ENCODE results near the gene LEFTY2.
"Not testable (repeated sequence)": the region's sequence is repeated elsewhere in the genome, so short reads cannot be mapped to it uniquely, and the experiment has no call there.

The LEFTY2 gene

GRCh38 chr1:225899044-225899925, 41.7 kb downstream of the LEFTY2 start:
- DNase-seq (ENCODE audit: low spot score) = no peak

- no peak for DNase-seq (ENCODE audit: low spot score)
Measured at GRCh38 chr1:225897595-225898514, 43.2 kb downstream of the LEFTY2 start.

- no peak for DNase-seq (ENCODE audit: low spot score)
Measured at GRCh38 chr1:225896937-225897549, 44.0 kb downstream of the LEFTY2 start.

GRCh38 chr1:225896494-225896893, 44.5 kb downstream of the LEFTY2 start:
- no peak for DNase-seq (ENCODE audit: low spot score)

GRCh38 chr1:225892307-225892706, 48.7 kb downstream of the LEFTY2 start:
- no peak for DNase-seq (ENCODE audit: low spot score)

- DNase-seq (ENCODE audit: low spot score) = no peak
Measured at GRCh38 chr1:225891229-225891972, 49.6 kb downstream of the LEFTY2 start.

- DNase-seq (ENCODE audit: low spot score) = no peak
Measured at GRCh38 chr1:225890346-225891228, 50.4 kb downstream of the LEFTY2 start.

- DNase-seq (ENCODE audit: low spot score) = no peak
Measured at GRCh38 chr1:225889743-225890142, 51.3 kb downstream of the LEFTY2 start.

- no peak for DNase-seq (ENCODE audit: low spot score)
Measured at GRCh38 chr1:225888898-225889601, 52.0 kb downstream of the LEFTY2 start, which contains the start of gene LEFTY1. TSS of gene LEFTY1 (minus strand) at chr1:225889146. CDS start at chr1:225889066, 80 bp downstream.

GRCh38 chr1:225888289-225888897, 52.6 kb downstream of the LEFTY2 start:
- DNase-seq (ENCODE audit: low spot score) = no peak

GRCh38 chr1:225887554-225888288, 53.3 kb downstream of the LEFTY2 start:
- DNase-seq (ENCODE audit: low spot score) = not testable (repeated sequence)

- DNase-seq (ENCODE audit: low spot score) = no peak
Measured at GRCh38 chr1:225887030-225887314, 54.0 kb downstream of the LEFTY2 start.
